Measurements from ENCODE around the gene RFXAP.

DNA sequence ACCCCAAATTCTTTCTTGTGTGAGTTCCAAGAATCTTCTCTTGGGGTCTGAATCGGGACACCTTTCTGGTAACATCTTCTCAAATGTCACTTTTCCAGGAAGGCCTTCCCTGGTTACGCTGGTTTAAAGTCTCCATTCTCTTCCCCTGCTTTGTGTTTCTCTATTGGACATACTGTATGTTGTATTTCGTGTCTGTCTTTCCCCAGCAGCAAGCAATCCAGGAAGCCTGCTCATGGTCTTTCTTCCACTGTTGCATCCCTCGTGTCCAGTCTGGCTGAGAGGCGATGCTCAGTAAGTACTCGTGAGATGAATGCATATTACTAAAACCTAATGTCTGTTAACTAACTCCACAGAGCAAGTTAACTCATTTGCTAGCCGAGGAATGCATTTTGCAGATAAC lies 43.7 kb downstream of the RFXAP start:
- TF ChIP-seq POLR2A (IDR thresholded peaks at IDR 0.05; ENCODE audit: low read length) (no peak), GATA1 (IDR thresholded peaks at IDR 0.05; ENCODE audit: low read depth, low read length) (no peak)
